GM18502 (cell line): ENCODE data around the gene TMEM225B.
"Not testable (repeated sequence)": the region's sequence is repeated elsewhere in the genome, so short reads cannot be mapped to it uniquely, and the experiment has no call there.

Experiments
- ATAC-seq: cut with Tn5 transposase; IDR thresholded peaks from one replicate; pipeline ENCODE4 v1.9.1; 2021; ENCODE audit warnings: mild to moderate bottlenecking; ENCODE audit not compliant: unreplicated experiment, poor library complexity

The TMEM225B gene

GRCh38 chr7:99579281-99579955 lies 18.6 kb upstream of the TMEM225B start:
- ATAC-seq = no peak

- ATAC-seq = no peak
Measured at GRCh38 chr7:99579956-99580777, 17.9 kb upstream of the TMEM225B start.

- not testable (repeated sequence) for ATAC-seq
Measured at GRCh38 chr7:99580778-99581332, 17.2 kb upstream of the TMEM225B start.

GRCh38 chr7:99588868-99589267 lies 9.2 kb upstream of the TMEM225B start:
- no peak for ATAC-seq

GRCh38 chr7:99594948-99595745 lies 2.9 kb upstream of the TMEM225B start:
- no peak for ATAC-seq

- ATAC-seq = no peak
Measured at GRCh38 chr7:99596408-99596955, 1.6 kb upstream of the TMEM225B start.

GRCh38 chr7:99599836-99600235 lies 1.8 kb downstream of the TMEM225B start:
- ATAC-seq = no peak

- ATAC-seq = no peak
Measured at GRCh38 chr7:99601656-99602310, 3.7 kb downstream of the TMEM225B start.

- no peak for ATAC-seq
Measured at GRCh38 chr7:99605527-99605926, 7.5 kb downstream of the TMEM225B start.

GRCh38 chr7:99606531-99606930 lies 8.5 kb downstream of the TMEM225B start:
- ATAC-seq = no peak

- no peak for ATAC-seq
Measured at GRCh38 chr7:99607548-99607947, 9.5 kb downstream of the TMEM225B start.

- ATAC-seq = no peak
Measured at GRCh38 chr7:99614495-99614894, 16.4 kb downstream of the TMEM225B start.

- ATAC-seq = no peak
Measured at GRCh38 chr7:99615989-99616358, 17.9 kb downstream of the TMEM225B start.

GRCh38 chr7:99616359-99617191 lies 18.5 kb downstream of the TMEM225B start, which contains the start of gene ZSCAN25:
Gene ZSCAN25 (plus strand): TSS chr7:99616946. CDS start chr7:99619607, 2,661 bp downstream.
- ATAC-seq = peak; percentile 95

- ATAC-seq = no peak
Measured at GRCh38 chr7:99617192-99617781, 19.2 kb downstream of the TMEM225B start.

GRCh38 chr7:99618726-99619125 lies 20.7 kb downstream of the TMEM225B start:
- no peak for ATAC-seq

GRCh38 chr7:99619571-99620130 lies 21.6 kb downstream of the TMEM225B start:
- ATAC-seq = no peak

GRCh38 chr7:99621271-99621670 lies 23.2 kb downstream of the TMEM225B start:
- ATAC-seq = no peak
